GM19099 (cell line): Measurements from ENCODE around the gene PPIB.
A peak's percentile ranks its signal among the peaks of the same experiment; 100 is the strongest.

Experiments used
- POLR2A ChIP-seq: IDR thresholded peaks from 3 replicates; pipeline ENCODE4 v1.6.1; 2011; ENCODE audit warnings: low read depth; ENCODE audit not compliant: insufficient read length; ENCODE audit errors: extremely low read depth

PPIB gene

DNA sequence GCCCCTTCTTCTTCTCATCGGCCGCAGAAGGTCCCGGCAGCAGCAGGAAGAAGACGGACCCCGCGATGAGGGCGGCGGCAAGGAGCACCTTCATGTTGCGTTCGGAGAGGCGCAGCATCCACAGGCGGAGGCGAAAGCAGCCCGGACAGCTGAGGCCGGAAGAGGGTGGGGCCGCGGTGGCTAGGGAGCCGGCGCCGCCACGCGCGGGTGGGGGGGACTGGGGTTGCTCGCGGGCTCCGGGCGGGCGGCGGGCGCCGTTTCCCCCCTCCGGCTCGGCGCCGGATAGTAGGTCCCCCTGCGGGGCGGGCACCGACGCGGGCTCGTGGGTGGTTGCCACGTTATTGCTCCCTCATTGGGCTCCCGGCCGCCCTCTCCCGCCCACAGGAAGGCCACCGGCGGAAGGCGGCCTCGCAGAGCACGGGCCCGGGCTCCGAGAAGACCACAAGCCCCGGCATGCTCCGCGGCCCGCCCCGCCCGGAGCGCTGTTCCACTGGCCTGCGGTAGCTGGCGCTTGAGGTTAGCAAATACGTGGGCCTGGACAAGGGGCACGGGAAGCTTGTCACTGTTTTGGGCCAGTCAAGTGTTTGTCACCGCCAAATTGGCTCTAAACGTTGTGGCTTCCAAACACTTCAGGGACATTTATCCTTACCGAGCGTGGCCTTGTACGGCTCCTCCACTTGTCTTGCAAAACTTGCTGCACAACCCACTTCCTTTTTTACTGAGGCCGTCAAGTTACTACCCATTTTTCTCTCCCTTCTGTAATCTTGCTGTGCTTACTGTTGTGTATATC lies at the start of gene PPIB:
Gene PPIB, minus strand, starts transcription at position 154 of the 790 bp plus-strand sequence. Its CDS starts 36 bp downstream, at position 118.
- TF ChIP-seq POLR2A: peak; percentile 97

GRCh38 chr15:64211696-64212095 lies 48.9 kb upstream of the PPIB start:
- TF ChIP-seq POLR2A: no peak

DNA sequence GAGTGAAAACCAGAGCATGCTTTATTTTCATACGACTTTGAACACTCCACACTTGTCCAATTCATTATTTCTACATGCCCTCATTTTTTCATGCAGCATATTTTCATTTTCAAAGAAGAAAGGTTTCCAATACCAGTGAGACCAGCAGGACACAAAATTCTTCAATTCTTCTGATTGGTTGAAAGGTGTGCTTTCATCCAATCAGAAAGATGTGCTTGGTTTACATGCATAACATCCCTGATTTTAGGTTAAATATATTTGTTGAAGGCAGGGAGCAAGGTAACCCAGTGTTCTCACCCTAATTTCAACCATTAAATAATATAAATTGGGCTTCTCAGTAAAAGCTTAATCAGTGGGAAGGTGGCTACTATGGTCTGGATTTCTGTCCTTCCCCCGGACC lies 47.5 kb upstream of the PPIB start:
- no peak for TF ChIP-seq POLR2A

GRCh38 chr15:64209680-64210334 lies 47.0 kb upstream of the PPIB start:
- no peak for TF ChIP-seq POLR2A

DNA sequence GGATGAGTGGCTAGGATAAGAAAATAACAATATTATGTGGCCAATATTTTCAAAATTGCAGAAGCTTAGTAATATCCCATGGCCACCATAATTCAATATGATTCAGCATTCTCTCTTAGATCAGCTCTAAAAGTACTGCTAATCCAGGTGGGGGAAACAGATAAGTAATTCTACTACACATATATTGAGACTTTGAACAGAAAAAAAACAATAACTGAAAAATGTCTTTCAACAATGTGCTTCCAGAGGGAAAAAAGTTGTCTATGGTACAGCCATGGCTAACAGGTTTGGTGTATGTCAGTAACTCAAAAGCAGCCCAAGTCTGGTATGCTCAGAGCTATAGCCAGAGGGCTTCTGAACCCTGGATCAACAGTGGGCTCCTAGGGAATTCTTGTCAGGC lies 42.4 kb upstream of the PPIB start:
- no peak for TF ChIP-seq POLR2A

DNA sequence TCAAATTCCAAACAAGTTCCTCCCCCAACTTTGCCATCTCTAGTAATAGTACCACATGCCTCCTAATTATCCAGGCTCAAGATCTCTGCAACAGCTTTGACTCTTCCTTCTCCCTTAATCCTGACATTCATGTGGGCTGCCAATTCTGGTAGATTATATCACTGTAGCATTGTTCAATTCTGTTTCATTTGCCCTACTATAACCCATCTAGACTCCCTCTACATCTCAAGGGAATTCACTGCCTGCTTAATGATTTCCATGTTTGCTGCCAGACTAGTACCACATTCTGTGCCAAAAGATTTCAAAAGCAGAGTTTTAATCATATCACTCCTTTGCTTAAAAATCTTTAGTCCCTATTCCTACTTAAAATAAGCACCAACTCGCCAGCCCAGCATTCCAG lies 34.6 kb upstream of the PPIB start:
- TF ChIP-seq POLR2A: no peak

DNA sequence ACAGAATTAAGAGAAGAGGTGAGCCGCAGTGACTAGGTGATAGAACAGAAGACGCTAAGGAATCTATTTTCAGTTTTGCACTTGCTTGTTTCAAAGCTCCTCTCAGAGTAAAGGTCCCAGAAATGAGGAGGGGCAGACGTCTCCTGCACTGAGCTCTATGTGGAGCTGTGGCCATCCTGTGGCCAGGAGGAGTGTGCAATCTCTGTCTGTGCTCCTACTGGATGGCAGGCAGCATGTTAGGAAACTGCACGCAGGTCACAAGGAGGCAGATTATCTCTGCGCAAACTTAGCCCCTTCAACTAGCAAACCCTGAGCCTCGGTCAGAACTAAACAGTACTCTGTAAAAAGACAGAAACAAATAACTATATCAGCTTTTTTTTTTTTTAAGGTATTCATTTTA lies 31.1 kb upstream of the PPIB start:
- no peak for TF ChIP-seq POLR2A

DNA sequence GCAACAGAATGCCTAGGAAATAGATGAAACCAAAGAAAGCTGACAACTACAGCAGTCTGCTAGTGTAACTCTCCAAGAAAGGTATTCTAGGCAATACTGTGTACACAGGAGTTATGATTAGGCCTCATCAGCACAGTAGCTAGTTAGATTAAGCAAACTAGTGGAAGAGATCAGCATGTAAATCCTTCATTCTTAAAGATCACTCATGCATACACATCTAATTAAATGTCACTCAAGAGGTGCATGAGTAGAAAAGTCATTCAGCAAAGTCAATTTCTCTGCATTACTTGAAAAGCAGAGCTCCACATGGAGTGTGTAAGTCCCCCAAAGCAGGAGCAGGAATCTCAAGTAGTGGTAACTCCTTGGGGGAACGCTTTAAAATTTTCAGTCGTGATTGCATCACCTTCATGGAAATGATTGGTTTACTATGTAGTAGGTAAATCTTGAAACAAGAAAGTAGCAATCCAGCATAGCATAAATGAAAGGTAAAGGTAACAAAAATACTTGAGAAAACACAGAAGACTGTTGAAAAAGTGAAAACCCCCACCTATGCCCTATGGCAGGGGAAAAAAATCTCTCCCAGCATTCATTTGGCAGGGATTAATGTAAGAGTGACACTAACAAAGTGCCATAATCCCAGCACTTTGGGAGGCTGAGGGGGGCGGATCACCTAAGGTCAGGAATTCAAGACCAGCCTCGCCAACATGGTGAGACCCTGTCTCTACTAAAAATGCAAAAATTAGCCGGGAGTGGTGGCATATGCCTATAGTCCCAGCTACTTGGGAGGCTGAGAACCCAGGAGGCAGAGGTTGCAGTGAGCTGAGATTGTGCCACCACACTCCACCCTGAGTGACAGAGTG lies 29.4 kb upstream of the PPIB start:
- TF ChIP-seq POLR2A: no peak

DNA sequence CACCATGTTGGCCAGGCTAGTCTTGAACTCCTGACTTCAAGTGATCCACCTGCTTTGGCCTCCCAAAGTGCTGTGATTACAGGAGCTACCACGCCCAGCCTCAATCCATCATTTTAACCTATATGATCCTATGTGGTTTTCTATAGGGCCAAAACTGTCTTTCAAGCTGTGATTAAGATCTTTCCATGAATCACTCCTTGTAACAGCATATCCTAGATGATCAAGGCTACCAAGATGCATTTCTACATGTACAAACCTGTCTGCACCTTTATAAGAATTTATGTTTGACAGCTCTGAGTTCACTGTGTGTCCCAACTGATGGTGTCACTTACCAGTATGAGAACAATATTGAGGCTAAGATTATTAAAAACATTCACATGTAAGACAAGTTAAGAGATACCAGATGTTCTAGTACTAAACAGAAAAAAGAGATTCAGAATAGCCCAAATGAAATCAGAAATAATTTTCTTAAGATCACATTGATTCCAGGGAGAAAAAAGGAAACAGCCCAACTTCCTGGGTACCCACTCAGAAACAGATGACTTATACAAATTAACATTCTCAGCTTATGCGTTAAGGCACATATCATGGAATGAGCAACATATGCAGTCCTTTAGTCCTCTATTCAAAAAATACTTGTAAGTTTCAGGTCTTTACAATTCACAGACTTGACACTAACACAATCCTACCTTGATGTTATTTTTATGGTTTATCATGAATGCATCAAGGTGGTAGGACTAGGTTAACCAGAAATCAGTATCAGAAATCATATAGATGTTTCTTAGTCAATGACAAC lies 24.8 kb upstream of the PPIB start:
- no peak for TF ChIP-seq POLR2A

- no peak for TF ChIP-seq POLR2A
These were observed 22.5 kb upstream of the PPIB start for GRCh38 chr15:64185146-64185911.

- TF ChIP-seq POLR2A: no peak
These were observed 20.1 kb upstream of the PPIB start for GRCh38 chr15:64182859-64183370.

GRCh38 chr15:64180235-64180824 lies 17.5 kb upstream of the PPIB start:
- no peak for TF ChIP-seq POLR2A

- no peak for TF ChIP-seq POLR2A
These were observed 3.5 kb upstream of the PPIB start for GRCh38 chr15:64166102-64166890.
